Measurements from ENCODE around the gene NPAS3.

Gene NPAS3

GRCh38 chr14:33240466-33240865 is 301.8 kb downstream of the NPAS3 start:
- no peak overlapping the region for H3K4me3 ChIP-seq (ENCODE audit: low read depth, low read length)
- TF ChIP-seq, protein P1, sequence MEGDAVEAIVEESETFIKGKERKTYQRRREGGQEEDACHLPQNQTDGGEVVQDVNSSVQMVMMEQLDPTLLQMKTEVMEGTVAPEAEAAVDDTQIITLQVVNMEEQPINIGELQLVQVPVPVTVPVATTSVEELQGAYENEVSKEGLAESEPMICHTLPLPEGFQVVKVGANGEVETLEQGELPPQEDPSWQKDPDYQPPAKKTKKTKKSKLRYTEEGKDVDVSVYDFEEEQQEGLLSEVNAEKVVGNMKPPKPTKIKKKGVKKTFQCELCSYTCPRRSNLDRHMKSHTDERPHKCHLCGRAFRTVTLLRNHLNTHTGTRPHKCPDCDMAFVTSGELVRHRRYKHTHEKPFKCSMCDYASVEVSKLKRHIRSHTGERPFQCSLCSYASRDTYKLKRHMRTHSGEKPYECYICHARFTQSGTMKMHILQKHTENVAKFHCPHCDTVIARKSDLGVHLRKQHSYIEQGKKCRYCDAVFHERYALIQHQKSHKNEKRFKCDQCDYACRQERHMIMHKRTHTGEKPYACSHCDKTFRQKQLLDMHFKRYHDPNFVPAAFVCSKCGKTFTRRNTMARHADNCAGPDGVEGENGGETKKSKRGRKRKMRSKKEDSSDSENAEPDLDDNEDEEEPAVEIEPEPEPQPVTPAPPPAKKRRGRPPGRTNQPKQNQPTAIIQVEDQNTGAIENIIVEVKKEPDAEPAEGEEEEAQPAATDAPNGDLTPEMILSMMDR (IDR thresholded peaks at IDR 0.05; ENCODE audit: borderline replicate concordance, insufficient read depth, low read depth, low read length), result no peak

- no peak overlapping the region for H3K4me3 ChIP-seq (ENCODE audit: low read depth, low read length)
- TF ChIP-seq, protein P1 (IDR thresholded peaks at IDR 0.05; ENCODE audit: borderline replicate concordance, insufficient read depth, low read depth, low read length), result no peak
These were observed 302.7 kb downstream of the NPAS3 start for GRCh38 chr14:33241331-33241730.

DNA sequence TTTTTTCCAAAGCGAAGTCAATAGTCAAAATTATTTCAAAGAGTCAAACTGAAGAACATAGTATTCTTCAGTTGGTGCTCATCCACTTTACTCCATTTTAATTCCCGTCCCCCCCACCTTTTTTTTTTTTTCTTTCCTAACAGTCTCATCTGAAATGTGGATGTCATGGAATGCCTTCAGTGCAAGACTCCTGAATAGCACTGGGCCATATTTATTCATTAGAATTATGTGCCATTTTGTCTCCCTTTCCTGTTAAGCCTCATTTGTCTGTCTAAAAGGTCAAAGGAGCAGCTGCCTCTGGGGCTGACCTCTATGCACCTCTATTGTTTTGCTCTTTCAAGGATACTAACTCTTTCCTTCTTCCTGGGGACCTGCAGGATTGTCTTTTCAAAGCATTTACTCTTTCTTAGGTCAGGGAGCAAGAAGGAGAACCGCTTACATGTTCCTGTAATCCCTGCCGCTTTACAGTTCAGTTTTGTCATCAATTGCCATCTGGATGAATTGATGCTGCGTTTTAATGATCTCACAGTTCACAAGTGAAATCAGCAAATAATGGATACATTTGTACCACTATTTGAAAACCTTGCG is 310.6 kb downstream of the NPAS3 start:
- H3K4me3 ChIP-seq (ENCODE audit: low read depth, low read length), result no peak overlapping the region
- TF ChIP-seq, protein P1 (IDR thresholded peaks at IDR 0.05; ENCODE audit: borderline replicate concordance, insufficient read depth, low read depth, low read length), result no peak

DNA sequence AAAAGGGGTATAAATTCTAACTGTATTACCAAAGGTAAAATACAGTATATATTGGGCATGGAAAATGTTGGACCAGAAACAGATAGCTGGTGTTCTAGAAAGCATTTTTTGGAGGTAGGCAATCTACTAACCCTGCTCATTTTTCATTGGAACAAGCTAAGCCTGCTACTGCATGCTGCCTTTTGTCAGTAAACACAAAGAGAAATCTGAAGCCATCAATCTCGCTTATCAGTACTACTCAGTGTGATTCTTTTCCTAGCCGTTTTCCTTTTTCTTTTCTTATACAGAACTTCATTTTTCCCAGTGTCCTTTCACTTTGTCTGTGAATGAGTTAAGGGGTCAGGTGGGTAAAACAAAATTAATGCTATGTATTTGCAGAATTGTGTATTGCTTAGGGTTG is 312.3 kb downstream of the NPAS3 start:
- H3K4me3 ChIP-seq (ENCODE audit: low read depth, low read length), result no peak overlapping the region
- TF ChIP-seq, protein P1 (IDR thresholded peaks at IDR 0.05; ENCODE audit: borderline replicate concordance, insufficient read depth, low read depth, low read length), result no peak

- H3K4me3 ChIP-seq (ENCODE audit: low read depth, low read length), result no peak overlapping the region
- TF ChIP-seq, protein P1 (IDR thresholded peaks at IDR 0.05; ENCODE audit: borderline replicate concordance, insufficient read depth, low read depth, low read length), result no peak
These were observed 315.7 kb downstream of the NPAS3 start for GRCh38 chr14:33254342-33254741.

DNA sequence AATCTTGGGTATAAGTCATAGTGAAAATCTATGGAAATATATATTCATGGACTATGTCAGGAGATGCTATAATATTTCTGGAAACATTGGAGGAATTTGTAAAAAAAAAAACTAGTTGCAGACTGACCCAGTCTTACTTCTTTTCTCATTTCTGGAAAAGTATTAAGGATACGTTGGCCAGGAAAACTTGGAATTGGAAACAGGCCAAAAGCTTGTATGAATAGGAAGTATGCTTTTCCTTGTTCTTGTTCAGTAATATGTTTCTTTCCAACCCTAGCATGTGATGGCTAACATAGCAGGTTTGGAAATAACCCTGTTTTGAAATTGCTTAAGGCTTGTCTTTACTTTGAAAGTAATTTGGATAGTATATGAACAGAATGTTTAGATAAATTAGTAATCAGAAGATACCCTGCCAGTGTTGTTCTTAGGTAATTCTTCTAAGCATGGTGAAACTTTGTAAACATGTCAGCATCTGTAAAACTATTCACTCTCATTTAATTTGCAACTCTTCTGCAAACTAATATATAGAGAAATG is 316.2 kb downstream of the NPAS3 start:
- TF ChIP-seq, protein P1 (IDR thresholded peaks at IDR 0.05; ENCODE audit: borderline replicate concordance, insufficient read depth, low read depth, low read length), result no peak
- no peak overlapping the region for H3K4me3 ChIP-seq (ENCODE audit: low read depth, low read length)

DNA sequence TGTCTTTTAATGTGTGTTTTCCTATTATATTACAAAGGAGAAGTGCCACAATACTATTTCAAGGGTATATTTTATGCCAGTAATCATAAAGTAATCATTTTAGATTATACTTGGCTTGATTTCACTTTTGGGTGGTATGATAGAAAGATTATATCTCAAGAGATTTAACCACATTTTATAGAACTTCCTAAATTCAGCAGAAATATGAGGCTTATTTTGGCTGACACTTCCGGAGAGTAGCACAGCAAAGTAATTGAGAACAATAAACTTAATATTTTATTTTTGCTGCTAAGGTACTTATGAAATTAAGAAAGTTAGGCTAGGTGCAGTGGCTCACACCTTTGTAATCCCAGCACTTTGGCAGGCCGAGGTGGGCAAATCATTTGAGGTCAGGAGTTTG is 319.1 kb downstream of the NPAS3 start:
- H3K4me3 ChIP-seq (ENCODE audit: low read depth, low read length), result no peak overlapping the region
- TF ChIP-seq, protein P1 (IDR thresholded peaks at IDR 0.05; ENCODE audit: borderline replicate concordance, insufficient read depth, low read depth, low read length), result no peak

Measured in GM12875 (cell line).